Measurements from ENCODE around the gene BCL7A.
A peak's percentile ranks its signal among the peaks of the same experiment; 100 is the strongest.

Gene BCL7A

GRCh38 chr12:122062832-122063693, 41.4 kb downstream of the BCL7A start:
- peak overlapping the region; percentile 16; the same call in 1 of the 2 replicates for H3K9ac ChIP-seq (ENCODE audit: low read depth, low read length)
- no peaks in the 10 kb centered on the region for H3K9me3 ChIP-seq (ENCODE audit: control insufficient read depth, insufficient read depth, low read length)

GRCh38 chr12:122063694-122064024, 42.0 kb downstream of the BCL7A start:
- Histone ChIP-seq H3K4me1 (ENCODE audit: insufficient read depth, low read length) (peaks cover 12% of the 10 kb centered on the region), H3K9ac (ENCODE audit: low read depth, low read length) (peak overlapping the region; percentile 16; the same call in 1 of the 2 replicates), H3K9me3 (ENCODE audit: control insufficient read depth, insufficient read depth, low read length) (no peaks in the 10 kb centered on the region), H3K36me3 (ENCODE audit: insufficient read depth, low read length) (no peaks in the 10 kb centered on the region; the same call in 1 of the 2 replicates)

More at GRCh38 chr12:122062832-122063693, 41.4 kb downstream of the BCL7A start:
- H3K4me1 ChIP-seq (ENCODE audit: insufficient read depth, low read length), result peaks cover 12% of the 10 kb centered on the region
- no peaks in the 10 kb centered on the region; the same call in 1 of the 2 replicates for H3K36me3 ChIP-seq (ENCODE audit: insufficient read depth, low read length)

- Histone ChIP-seq H3K4me1 (ENCODE audit: insufficient read depth, low read length) (peaks cover 12% of the 10 kb centered on the region), H3K36me3 (ENCODE audit: insufficient read depth, low read length) (no peaks in the 10 kb centered on the region; the same call in 1 of the 2 replicates), H3K9me3 (ENCODE audit: control insufficient read depth, insufficient read depth, low read length) (no peaks in the 10 kb centered on the region), H3K9ac (ENCODE audit: low read depth, low read length) (peak overlapping the region; percentile 54; the same call in 1 of the 2 replicates)
Observed at GRCh38 chr12:122064025-122064777, 42.5 kb downstream of the BCL7A start.

- Histone ChIP-seq H3K9me3 (ENCODE audit: control insufficient read depth, insufficient read depth, low read length) (no peaks in the 10 kb centered on the region), H3K9ac (ENCODE audit: low read depth, low read length) (peak overlapping the region; percentile 54; the same call in 1 of the 2 replicates), H3K4me1 (ENCODE audit: insufficient read depth, low read length) (peaks cover 12% of the 10 kb centered on the region), H3K36me3 (ENCODE audit: insufficient read depth, low read length) (peaks cover 3% of the 10 kb centered on the region; the same call in 1 of the 2 replicates)
Observed at GRCh38 chr12:122064780-122065588, 43.3 kb downstream of the BCL7A start.

GRCh38 chr12:122067548-122067947, 45.9 kb downstream of the BCL7A start:
- Histone ChIP-seq H3K9ac (ENCODE audit: low read depth, low read length) (no peak overlapping the region), H3K36me3 (ENCODE audit: insufficient read depth, low read length) (peaks cover 3% of the 10 kb centered on the region; the same call in 1 of the 2 replicates), H3K4me1 (ENCODE audit: insufficient read depth, low read length) (peaks cover 14% of the 10 kb centered on the region), H3K9me3 (ENCODE audit: control insufficient read depth, insufficient read depth, low read length) (no peaks in the 10 kb centered on the region)

- Histone ChIP-seq H3K36me3 (ENCODE audit: insufficient read depth, low read length) (peaks cover 3% of the 10 kb centered on the region; the same call in 1 of the 2 replicates), H3K9ac (ENCODE audit: low read depth, low read length) (no peak overlapping the region), H3K4me1 (ENCODE audit: insufficient read depth, low read length) (peaks cover 12% of the 10 kb centered on the region), H3K9me3 (ENCODE audit: control insufficient read depth, insufficient read depth, low read length) (no peaks in the 10 kb centered on the region)
Observed at GRCh38 chr12:122067966-122068365, 46.3 kb downstream of the BCL7A start.

GRCh38 chr12:122072031-122072970, 50.6 kb downstream of the BCL7A start:
- Histone ChIP-seq H3K36me3 (ENCODE audit: insufficient read depth, low read length) (peaks cover 3% of the 10 kb centered on the region; the same call in 1 of the 2 replicates), H3K9me3 (ENCODE audit: control insufficient read depth, insufficient read depth, low read length) (no peaks in the 10 kb centered on the region), H3K9ac (ENCODE audit: low read depth, low read length) (no peak overlapping the region), H3K4me1 (ENCODE audit: insufficient read depth, low read length) (peaks cover 6% of the 10 kb centered on the region; the same call in 1 of the 2 replicates)

GRCh38 chr12:122073815-122074214, 52.1 kb downstream of the BCL7A start:
- Histone ChIP-seq H3K9ac (ENCODE audit: low read depth, low read length) (no peak overlapping the region), H3K4me1 (ENCODE audit: insufficient read depth, low read length) (peaks cover 6% of the 10 kb centered on the region; the same call in 1 of the 2 replicates), H3K9me3 (ENCODE audit: control insufficient read depth, insufficient read depth, low read length) (no peaks in the 10 kb centered on the region), H3K36me3 (ENCODE audit: insufficient read depth, low read length) (peaks cover 3% of the 10 kb centered on the region; the same call in 1 of the 2 replicates)

- Histone ChIP-seq H3K9ac (ENCODE audit: low read depth, low read length) (no peak overlapping the region), H3K36me3 (ENCODE audit: insufficient read depth, low read length) (no peaks in the 10 kb centered on the region), H3K9me3 (ENCODE audit: control insufficient read depth, insufficient read depth, low read length) (no peaks in the 10 kb centered on the region), H3K4me1 (ENCODE audit: insufficient read depth, low read length) (peaks cover 14% of the 10 kb centered on the region; the same call in 1 of the 2 replicates)
Observed at GRCh38 chr12:122076743-122077495, 55.2 kb downstream of the BCL7A start.

GRCh38 chr12:122078141-122079032, 56.7 kb downstream of the BCL7A start, which contains the start of gene MLXIP:
Gene MLXIP, plus strand, starts transcription at chr12:122078756. Its CDS starts 98 bp downstream, at chr12:122078854.
- Histone ChIP-seq H3K36me3 (ENCODE audit: insufficient read depth, low read length) (no peaks in the 10 kb centered on the region), H3K9ac (ENCODE audit: low read depth, low read length) (peak within 1 kb of the TSS; percentile 81), H3K9me3 (ENCODE audit: control insufficient read depth, insufficient read depth, low read length) (no peaks in the 10 kb centered on the region), H3K4me1 (ENCODE audit: insufficient read depth, low read length) (peaks cover 12% of the 10 kb centered on the region; the same call in 1 of the 2 replicates)

- peaks cover 12% of the 10 kb centered on the region; the same call in 1 of the 2 replicates for H3K4me1 ChIP-seq (ENCODE audit: insufficient read depth, low read length)
- H3K36me3 ChIP-seq (ENCODE audit: insufficient read depth, low read length), result no peaks in the 10 kb centered on the region
- H3K9me3 ChIP-seq (ENCODE audit: control insufficient read depth, insufficient read depth, low read length), result no peaks in the 10 kb centered on the region
- H3K9ac ChIP-seq (ENCODE audit: low read depth, low read length), result peak overlapping the region; percentile 81
Observed at GRCh38 chr12:122079033-122079531, 57.4 kb downstream of the BCL7A start.

Measured in ES-I3 (cell line).